Inflammatory macrophage (primary cell): ENCODE data around the gene SERPINA4.
A peak's percentile ranks its signal among the peaks of the same experiment; 100 is the strongest.
"Not testable (repeated sequence)": the region's sequence is repeated elsewhere in the genome, so short reads cannot be mapped to it uniquely, and the experiment has no call there.

Experiments used
- DNase-seq, 2 donors: peaks; one replicate each; pipeline ENCODE4 v3.0.0-alpha.2; 2020 to 2022

Gene SERPINA4

DNA sequence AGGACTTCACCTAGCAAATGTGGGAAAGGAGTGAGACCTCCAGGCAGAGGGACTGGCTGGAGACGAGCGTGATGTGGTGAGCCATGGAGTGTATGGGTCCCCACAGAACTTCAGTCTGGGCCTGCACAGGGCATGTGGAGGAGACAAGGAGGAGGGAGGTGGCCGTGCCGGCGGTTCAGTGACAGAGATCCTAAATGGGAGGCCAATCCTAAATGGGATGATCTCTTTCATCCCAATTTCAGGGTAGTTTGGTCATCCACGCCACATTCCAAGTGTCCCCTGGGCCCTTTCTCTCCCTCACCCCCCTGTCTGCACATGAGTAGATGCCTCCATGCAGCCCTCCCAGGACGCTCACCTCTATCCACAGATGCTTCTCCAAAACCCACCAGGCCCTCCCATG lies 33.2 kb downstream of the SERPINA4 start:
- no peak for DNase-seq

DNA sequence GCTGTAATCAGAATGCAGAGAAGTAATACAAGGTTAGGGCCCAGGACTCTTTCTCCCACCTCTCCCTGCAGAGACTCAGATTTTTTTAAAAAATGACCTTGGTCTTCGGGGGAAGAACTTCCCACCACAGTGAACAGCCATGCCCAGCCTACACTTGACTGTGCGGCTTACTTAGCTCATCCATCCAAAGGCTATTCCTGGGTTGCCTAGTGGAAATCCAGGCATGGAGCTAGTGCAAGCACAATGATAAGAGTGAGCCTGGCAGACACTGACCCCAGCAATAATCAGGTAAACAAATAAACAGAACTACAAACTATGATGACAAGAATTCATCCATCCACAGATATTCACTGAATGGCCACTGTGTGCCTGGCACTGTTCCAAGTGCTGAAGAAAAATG lies 34.7 kb downstream of the SERPINA4 start:
- no peak for DNase-seq

GRCh38 chr14:94596361-94596760 lies 35.1 kb downstream of the SERPINA4 start:
- no peak for DNase-seq

DNA sequence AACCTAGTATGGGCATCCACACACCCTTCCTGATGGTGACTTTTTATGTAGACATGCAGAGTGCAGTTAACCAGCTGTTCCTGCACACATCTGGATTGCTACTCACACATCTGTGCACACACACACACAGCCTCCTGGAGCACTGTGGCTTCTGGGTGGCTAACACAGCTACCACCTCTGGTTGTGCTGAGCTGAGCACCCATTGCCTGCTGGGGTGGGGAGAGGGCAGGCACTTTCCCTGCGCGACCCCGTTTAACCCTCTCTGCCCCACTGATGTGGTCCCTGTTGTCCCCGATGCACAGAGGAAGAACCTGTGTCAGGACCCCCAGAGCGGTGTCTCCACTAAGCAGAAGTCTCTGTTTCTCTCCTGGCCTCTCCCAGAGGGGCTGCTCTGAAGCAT lies 36.5 kb downstream of the SERPINA4 start:
- no peak for DNase-seq

GRCh38 chr14:94598506-94598815 lies 37.2 kb downstream of the SERPINA4 start:
- DNase-seq, result no peak

- DNase-seq, result no peak
These were observed 37.8 kb downstream of the SERPINA4 start for GRCh38 chr14:94598816-94599655.

- no peak for DNase-seq
These were observed 38.4 kb downstream of the SERPINA4 start for GRCh38 chr14:94599656-94600004.

DNA sequence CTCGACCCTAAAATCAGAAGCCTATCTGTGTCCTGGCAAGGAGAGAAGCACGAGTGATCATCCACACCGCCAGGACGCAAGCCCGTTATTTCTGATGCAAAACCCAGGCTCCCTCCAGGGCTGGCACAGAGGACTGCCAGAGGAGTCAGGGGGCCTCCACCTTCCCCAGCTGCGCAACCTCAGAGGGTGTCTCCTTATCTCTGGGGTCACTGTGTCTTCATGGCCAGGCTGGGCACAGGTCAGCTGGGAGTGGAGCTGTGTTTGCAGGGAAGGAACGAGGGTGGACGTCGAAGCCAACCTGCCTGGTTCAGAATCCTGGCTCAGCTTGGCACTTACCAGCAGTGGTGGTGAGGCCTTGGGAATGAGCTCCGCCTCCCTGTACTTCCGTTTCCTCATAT lies 38.9 kb downstream of the SERPINA4 start:
- DNase-seq, result no peak

GRCh38 chr14:94601884-94602391 lies 40.7 kb downstream of the SERPINA4 start:
- peak in 1 of 2 donors; percentile 4 for DNase-seq

DNA sequence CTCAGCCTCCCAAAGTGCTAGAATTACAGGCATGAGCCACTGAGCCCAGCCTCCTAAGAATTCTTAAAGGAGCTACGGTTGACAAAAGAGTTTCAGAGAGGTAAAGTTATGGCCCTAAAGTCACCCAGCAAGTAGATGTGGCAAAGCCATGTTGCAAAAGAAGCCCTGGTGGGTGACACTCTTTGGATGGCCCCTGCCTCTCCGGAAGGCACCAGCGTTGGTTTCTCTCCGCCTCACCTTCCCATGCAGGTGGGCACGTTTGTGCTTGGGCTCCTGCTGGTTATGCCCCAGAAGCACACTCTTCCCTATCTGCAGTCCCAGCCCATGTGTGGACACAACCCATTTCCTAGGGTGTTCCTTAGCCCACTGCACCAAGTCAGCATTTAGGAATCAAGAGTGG lies 41.5 kb downstream of the SERPINA4 start:
- no peak for DNase-seq

DNA sequence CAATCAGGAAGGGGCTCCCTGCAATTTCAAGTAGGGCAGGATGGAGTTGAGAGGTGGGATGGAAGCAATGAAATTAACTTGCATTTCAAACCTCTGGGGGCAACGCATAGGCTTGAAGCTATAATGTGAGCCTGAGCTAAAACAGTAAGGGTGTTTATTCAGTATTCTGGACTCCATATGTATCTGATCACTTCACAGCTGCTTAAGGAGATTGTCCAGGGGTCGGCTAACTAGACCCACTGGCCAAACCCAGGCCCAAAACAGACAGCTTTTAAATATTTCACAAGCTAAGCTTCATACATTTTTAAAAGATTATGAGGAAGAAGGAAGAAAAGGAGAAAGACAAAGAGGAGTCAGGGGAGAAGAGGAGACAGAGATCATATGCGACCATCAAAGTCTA lies 44.1 kb downstream of the SERPINA4 start:
- DNase-seq, result no peak

GRCh38 chr14:94608966-94609365 lies 47.7 kb downstream of the SERPINA4 start:
- DNase-seq, result not testable (repeated sequence)

DNA sequence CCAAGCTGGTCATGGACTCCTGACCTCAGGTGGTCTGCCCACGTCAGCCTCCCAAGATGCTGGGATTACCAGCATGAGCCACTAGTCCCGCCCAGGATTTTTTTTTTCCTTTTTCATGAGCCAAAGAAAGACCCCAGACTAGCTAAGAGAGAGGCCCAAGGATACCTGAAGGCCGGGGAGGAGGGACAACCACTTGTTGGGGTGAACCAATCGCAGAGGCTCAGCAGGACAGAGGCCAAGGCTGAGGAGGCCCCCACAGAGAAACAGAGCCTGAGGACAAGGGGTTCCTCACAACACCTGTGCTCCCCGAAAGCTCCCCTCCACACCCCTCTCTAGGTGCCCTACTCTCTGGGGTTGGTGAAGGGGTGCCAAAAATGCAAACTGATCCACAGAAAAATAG lies 49.9 kb downstream of the SERPINA4 start:
- DNase-seq, result no peak

DNA sequence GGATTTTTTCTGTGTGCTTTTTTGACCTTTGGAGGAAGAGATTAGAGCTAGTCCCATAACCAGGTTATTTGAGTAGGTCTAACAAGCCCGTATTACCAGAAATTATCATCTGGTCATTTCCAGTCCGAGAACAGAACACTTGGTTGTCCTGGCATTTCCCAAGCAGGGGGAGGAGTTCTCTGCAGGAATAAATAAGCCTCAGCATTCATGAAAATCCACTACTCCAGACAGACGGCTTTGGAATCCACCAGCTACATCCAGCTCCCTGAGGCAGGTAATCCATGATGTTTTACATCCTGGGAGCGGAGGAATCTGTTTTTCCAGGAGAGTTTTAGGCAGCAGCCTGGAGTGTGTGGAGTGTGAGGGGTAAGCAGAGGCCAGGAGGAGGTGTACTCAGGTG lies 50.9 kb downstream of the SERPINA4 start, which contains the start of gene SERPINA3:
TSS of gene SERPINA3 (plus strand) at position 218 of the 400 bp plus-strand sequence. CDS start 2,051 bp downstream, outside the sequence.
- no peak for DNase-seq

- no peak for DNase-seq
These were observed 51.6 kb downstream of the SERPINA4 start for GRCh38 chr14:94612580-94613554.

GRCh38 chr14:94613720-94614644 lies 52.7 kb downstream of the SERPINA4 start:
- no peak for DNase-seq

DNA sequence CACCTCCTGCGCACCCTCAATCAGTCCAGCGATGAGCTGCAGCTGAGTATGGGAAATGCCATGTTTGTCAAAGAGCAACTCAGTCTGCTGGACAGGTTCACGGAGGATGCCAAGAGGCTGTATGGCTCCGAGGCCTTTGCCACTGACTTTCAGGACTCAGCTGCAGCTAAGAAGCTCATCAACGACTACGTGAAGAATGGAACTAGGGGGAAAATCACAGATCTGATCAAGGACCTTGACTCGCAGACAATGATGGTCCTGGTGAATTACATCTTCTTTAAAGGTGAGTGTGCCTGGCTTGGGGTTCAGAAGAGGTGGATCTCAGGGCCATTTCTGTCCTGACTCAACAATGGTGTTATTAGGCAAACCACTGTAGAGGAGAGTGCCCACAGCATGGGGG lies 53.6 kb downstream of the SERPINA4 start:
- DNase-seq, result no peak

DNA sequence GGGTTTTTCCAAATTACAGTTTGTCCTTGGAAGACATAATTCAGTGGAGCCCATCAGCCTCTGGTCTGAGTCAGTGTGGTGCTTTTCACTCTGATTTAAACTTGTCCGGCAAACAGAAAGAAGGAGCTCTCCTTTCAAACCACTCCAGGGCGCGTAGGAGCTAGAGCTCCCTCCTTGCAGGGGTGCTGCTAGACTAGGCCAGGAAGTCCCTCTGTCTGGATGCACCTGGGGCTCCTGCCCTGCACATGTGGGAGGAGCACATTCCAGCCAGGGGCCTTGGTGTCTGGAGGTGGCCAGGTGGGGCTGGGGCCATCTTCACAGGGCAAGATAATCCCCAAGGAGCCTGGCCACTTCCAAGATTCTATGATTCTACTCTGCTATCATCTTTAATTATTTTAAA lies 54.0 kb downstream of the SERPINA4 start:
- DNase-seq, result no peak

DNA sequence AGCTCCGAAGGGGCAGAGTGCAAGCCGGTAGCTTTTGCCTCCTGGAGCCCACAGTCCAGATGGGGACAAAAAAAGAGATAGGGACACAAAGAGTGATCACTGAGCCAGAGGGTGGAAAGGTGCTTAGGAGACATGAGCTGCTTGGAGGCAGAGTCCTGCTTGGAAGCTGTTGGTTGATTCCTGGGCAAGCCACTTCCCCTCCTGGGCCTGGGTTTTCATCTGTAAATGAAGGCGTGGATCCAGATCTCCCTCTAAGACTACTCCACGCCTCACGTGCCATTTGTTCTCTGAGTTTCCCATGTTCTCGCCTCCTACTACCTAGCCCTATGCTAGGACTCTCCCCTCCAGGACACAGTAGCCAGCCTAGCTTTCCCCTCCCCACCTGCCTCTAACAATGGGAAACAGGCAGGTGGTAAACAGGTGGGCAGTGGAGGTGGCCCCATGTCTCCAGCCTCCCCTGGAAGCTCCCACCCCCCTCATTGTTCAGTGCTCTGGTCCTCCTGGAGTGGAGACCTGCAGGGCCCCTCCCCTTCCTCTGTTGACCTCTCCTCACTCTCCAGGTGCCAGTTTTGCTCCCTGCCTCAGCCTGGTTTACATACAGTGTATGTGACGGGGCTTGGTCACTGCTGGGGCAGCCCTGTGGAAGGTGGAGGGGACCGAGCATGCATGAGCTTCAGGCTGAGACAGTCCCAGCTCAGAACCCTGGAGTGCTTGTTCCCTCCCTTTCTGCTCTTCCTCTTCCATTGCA lies 54.8 kb downstream of the SERPINA4 start:
- no peak for DNase-seq

DNA sequence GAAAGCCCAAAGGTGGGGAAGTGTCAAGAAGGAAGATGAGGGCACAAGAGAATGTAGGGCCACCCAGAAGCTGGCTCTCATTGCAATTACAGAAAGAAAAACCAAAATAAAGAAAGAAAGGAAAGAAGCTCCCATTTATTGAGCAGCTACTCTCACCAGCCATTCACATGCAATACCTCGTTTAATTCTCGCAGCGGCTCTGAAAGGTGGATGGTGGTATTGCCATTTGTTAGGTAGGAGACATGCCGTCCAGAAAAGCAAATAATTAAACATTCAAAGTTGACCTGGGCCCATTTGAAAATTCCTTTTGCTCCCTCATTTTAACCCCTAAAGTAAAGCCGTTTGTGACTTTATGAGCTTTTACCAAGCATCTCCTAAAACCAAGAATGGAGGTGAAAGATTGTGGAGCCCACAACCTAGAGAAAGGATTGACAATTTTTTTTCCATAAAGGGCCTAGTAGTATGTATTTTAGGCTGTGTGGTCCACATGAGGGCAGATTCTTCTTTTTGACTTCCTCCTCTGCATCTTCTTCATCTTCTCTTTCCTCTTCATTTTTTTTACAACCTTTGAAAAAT lies 56.2 kb downstream of the SERPINA4 start:
- DNase-seq, result no peak
